ENCODE results near the gene ZBTB25. TPM values are rescaled to one million over a fixed set of nuclear protein-coding genes. Genes with fewer than 3 reads are reported as not detected.

Gene ZBTB25
- total RNA-seq, 1 experiment from 2014 or later, result 19.0 TPM

- TSS peak; percentile 64 for BruUV-seq (replicated peaks)
- H3K4me3 ChIP-seq (replicated peaks in 1 of 2; ENCODE audit: low read depth in 1 of 2, low read length in 2 of 2), result no peak overlapping the region
These were observed 38.6 kb upstream of the ZBTB25 start for GRCh38 chr14:64541972-64542835.

More at GRCh38 chr14:64541972-64542835, 38.6 kb upstream of the ZBTB25 start:
- CTCF ChIA-PET, result no interaction called here
- ATAC-seq (no peak), DNase-seq (ENCODE audit: low read depth, low spot score) (no peak)
- no peaks in the 10 kb centered on the region for H3K36me3 ChIP-seq (ENCODE audit: control insufficient read depth in 1 of 2, insufficient read depth in 2 of 2, low read length in 2 of 2)
- H2AFZ ChIP-seq (ENCODE audit: low read depth, low read length, poor library complexity, severe bottlenecking), result no peak overlapping the region
- RAD21 ChIA-PET (ENCODE audit: low non-redundant PET in 1 of 2, low total read pairs in 2 of 2, uncharacterized antibody in 2 of 2, unreplicated experiment in 2 of 2), result no interaction called here
- POLR2A ChIA-PET, result interaction anchor here (1.3 kb wide), 1 partner anchor 16 kb away, joined by 3 read pairs; no protein-coding TSS in a partner anchor
- intact Hi-C loops (cut with micrococcal nuclease), result loop anchor here (10.0 kb wide), 1 partner anchor 93 kb away; no protein-coding TSS in a partner anchor
- H3K4me1 ChIP-seq (ENCODE audit: control insufficient read depth in 1 of 2, insufficient read depth in 2 of 2, low read length in 2 of 2), result peaks cover 3 to 23% of the 10 kb centered on the region in 2 experiments; a peak in 2 of 4 replicates
- TF ChIP-seq ZBTB33 (IDR thresholded peaks at IDR 0.05; ENCODE audit: extremely low read depth, insufficient replicate concordance, low read length) (no peak), EZH2 (IDR thresholded peaks at IDR 0.05) (no peak), CTCF (IDR thresholded peaks at IDR 0.05 in 2 of 3, conservative IDR thresholded peaks at IDR 0.05 in 1 of 3; ENCODE audit: borderline replicate concordance in 1 of 3, insufficient read depth in 1 of 3, low read depth in 2 of 3, low read length in 2 of 3) (no peak), MAX (IDR thresholded peaks at IDR 0.05) (no peak), POLR2AphosphoS5 (IDR thresholded peaks at IDR 0.05; ENCODE audit: low read depth, low read length) (no peak), ZNF274 (IDR thresholded peaks at IDR 0.05; ENCODE audit: low read depth, low read length) (no peak), SP1 (IDR thresholded peaks at IDR 0.05; ENCODE audit: low read depth) (no peak), JUND (IDR thresholded peaks at IDR 0.05) (no peak), REST (IDR thresholded peaks at IDR 0.05; ENCODE audit: low read depth) (no peak), RAD21 (IDR thresholded peaks at IDR 0.05; ENCODE audit: low read depth) (no peak)
- no peaks in the 10 kb centered on the region for H3K9me2 ChIP-seq (ENCODE audit: insufficient read depth)
- H3K4me2 ChIP-seq (ENCODE audit: low read length), result no peak overlapping the region
- H4K20me1 ChIP-seq (ENCODE audit: insufficient read depth), result no peaks in the 10 kb centered on the region
- no peak overlapping the region for H3K9ac ChIP-seq (ENCODE audit: low read length)
- H3K27ac ChIP-seq (ENCODE audit: low read depth, low read length), result no peak overlapping the region
- H3K27me3 ChIP-seq (ENCODE audit: insufficient read depth, low read length), result no peaks in the 10 kb centered on the region
- H3K79me2 ChIP-seq (ENCODE audit: insufficient read depth, low read length), result no peaks in the 10 kb centered on the region
- no peaks in the 10 kb centered on the region; a peak in 1 of 4 replicates for H3K9me3 ChIP-seq (ENCODE audit: control insufficient read depth in 1 of 2, insufficient read depth in 1 of 2, low read depth in 1 of 2, low read length in 2 of 2)

Data from HCT116 (cell line).